H1 (cell line): ENCODE data around the gene SERPINB8. TPM values are rescaled to one million over a fixed set of nuclear protein-coding genes. Genes with fewer than 3 reads are reported as not detected.

Experiments
- polyA plus RNA-seq, 7 experiments: library from polyadenylated mRNA; depleted of rRNA in 3 of 7; stranded (reverse) in 5 of 7; unstranded in 2 of 7; fragments of >200 nt in 5 of 7; fragments of 200-250 nt in 2 of 7; gene quantifications; 1 replicate in 5 of 7; 2 replicates in 1 of 7; 4 replicates in 1 of 7; pipeline versions ENCODE4 v1.2.1 to v1.2.3, GENCODE V29; 2011 to 2013; ENCODE audit warnings: missing spikeins in 2 of 7, mixed read lengths in 2 of 7
- total RNA-seq: library from RNA; stranded (reverse); fragmentation: NEBNext Ultra II Directional; extraction: Animal tissue kit (Norgen Biotek cat#: 25700); gene quantifications from 2 replicates; pipeline ENCODE4 v1.2.1, GENCODE V29; 2021

SERPINB8 gene
- total and polyA plus RNA-seq, 2 of the 8 experiments (the other 6 are each of a cell fraction or from before 2014, with no cell fraction given), result 0.42 to 1.2 TPM

Other genes starting within 250 kb of the SERPINB8 start
- gene SERPINB7, start 194.7 kb upstream of the SERPINB8 start, total RNA-seq, result not detected in 2 replicates
- gene SERPINB7, start 194.7 kb upstream of the SERPINB8 start, polyA plus RNA-seq (2011; rRNA removed), result not detected in 2 replicates
- gene SERPINB2, start 82.4 kb upstream of the SERPINB8 start, total RNA-seq, result not detected in 2 replicates
- not detected in 2 replicates for gene SERPINB2, start 82.4 kb upstream of the SERPINB8 start, polyA plus RNA-seq (2011; rRNA removed)
- gene SERPINB10, start 62.1 kb upstream of the SERPINB8 start, total RNA-seq, result not detected in 2 replicates
- not detected in 2 replicates for gene SERPINB10, start 62.1 kb upstream of the SERPINB8 start, polyA plus RNA-seq (2011; rRNA removed)
- gene HMSD, start 20.8 kb upstream of the SERPINB8 start, total RNA-seq, result 3.0 and 4.8 TPM in 2 replicates
- 0.91 and 1.3 TPM in 2 replicates for gene HMSD, start 20.8 kb upstream of the SERPINB8 start, polyA plus RNA-seq (2011; rRNA removed)
- not detected in 2 replicates for gene LINC00305, start 179.0 kb downstream of the SERPINB8 start, total RNA-seq
- not detected in 2 replicates for gene LINC00305, start 179.0 kb downstream of the SERPINB8 start, polyA plus RNA-seq (2011; rRNA removed)